ENCODE measurements around the gene ENOX1.

ENOX1 gene

GRCh38 chr13:43307221-43307920 lies 479.4 kb downstream of the ENOX1 start:
- Histone ChIP-seq H3K9ac (ENCODE audit: insufficient read length) (no peak overlapping the region), H3K4me3 (peak overlapping the region; percentile 47; the same call in 1 of the 2 replicates), H3K27ac (no peak overlapping the region), H3K9me3 (ENCODE audit: low read depth, low read length) (no peaks in the 10 kb centered on the region), H3K36me3 (ENCODE audit: insufficient read depth, low read length) (no peaks in the 10 kb centered on the region)
- no peak for DNase-seq (ENCODE audit: low read depth, low spot score)
- TF ChIP-seq POLR2AphosphoS5 (IDR thresholded peaks at IDR 0.05; ENCODE audit: borderline replicate concordance, low read depth, low read length): no peak
- TF ChIP-seq EZH2 (IDR thresholded peaks at IDR 0.05): no peak
- TF ChIP-seq FOXP2 (optimal IDR thresholded peaks at IDR 0.05; ENCODE audit: control extremely low read depth, extremely low read length, insufficient read depth): no peak

GRCh38 chr13:43306372-43306771 lies 480.4 kb downstream of the ENOX1 start:
- Histone ChIP-seq H3K9ac (ENCODE audit: insufficient read length) (no peak overlapping the region), H3K36me3 (ENCODE audit: insufficient read depth, low read length) (no peaks in the 10 kb centered on the region), H3K9me3 (ENCODE audit: low read depth, low read length) (no peaks in the 10 kb centered on the region), H3K27ac (no peak overlapping the region), H3K4me3 (no peak overlapping the region)
- DNase-seq (ENCODE audit: low read depth, low spot score): no peak
- TF ChIP-seq FOXP2 (optimal IDR thresholded peaks at IDR 0.05; ENCODE audit: control extremely low read depth, extremely low read length, insufficient read depth): no peak
- no peak for TF ChIP-seq EZH2 (IDR thresholded peaks at IDR 0.05)
- no peak for TF ChIP-seq POLR2AphosphoS5 (IDR thresholded peaks at IDR 0.05; ENCODE audit: borderline replicate concordance, low read depth, low read length)

- Histone ChIP-seq H3K9me3 (ENCODE audit: low read depth, low read length) (no peaks in the 10 kb centered on the region), H3K36me3 (ENCODE audit: insufficient read depth, low read length) (no peaks in the 10 kb centered on the region), H3K27ac (no peak overlapping the region), H3K9ac (ENCODE audit: insufficient read length) (no peak overlapping the region), H3K4me3 (no peak overlapping the region)
- DNase-seq (ENCODE audit: low read depth, low spot score): no peak
- no peak for TF ChIP-seq FOXP2 (optimal IDR thresholded peaks at IDR 0.05; ENCODE audit: control extremely low read depth, extremely low read length, insufficient read depth)
- no peak for TF ChIP-seq EZH2 (IDR thresholded peaks at IDR 0.05)
- TF ChIP-seq POLR2AphosphoS5 (IDR thresholded peaks at IDR 0.05; ENCODE audit: borderline replicate concordance, low read depth, low read length): no peak
Observed at GRCh38 chr13:43305416-43305815, 481.4 kb downstream of the ENOX1 start.

GRCh38 chr13:43304945-43305344 lies 481.8 kb downstream of the ENOX1 start:
- H3K27ac ChIP-seq: no peak overlapping the region
- no peak overlapping the region for H3K4me3 ChIP-seq
- TF ChIP-seq POLR2AphosphoS5 (IDR thresholded peaks at IDR 0.05; ENCODE audit: borderline replicate concordance, low read depth, low read length) (no peak), FOXP2 (optimal IDR thresholded peaks at IDR 0.05; ENCODE audit: control extremely low read depth, extremely low read length, insufficient read depth) (no peak), EZH2 (IDR thresholded peaks at IDR 0.05) (no peak)
- no peak for DNase-seq (ENCODE audit: low read depth, low spot score)
- no peak overlapping the region for H3K9ac ChIP-seq (ENCODE audit: insufficient read length)
- no peaks in the 10 kb centered on the region for H3K36me3 ChIP-seq (ENCODE audit: insufficient read depth, low read length)
- no peaks in the 10 kb centered on the region for H3K9me3 ChIP-seq (ENCODE audit: low read depth, low read length)

- no peak overlapping the region for H3K9ac ChIP-seq (ENCODE audit: insufficient read length)
- H3K27ac ChIP-seq: no peak overlapping the region
- H3K36me3 ChIP-seq (ENCODE audit: insufficient read depth, low read length): no peaks in the 10 kb centered on the region
- H3K4me3 ChIP-seq: no peak overlapping the region
- H3K9me3 ChIP-seq (ENCODE audit: low read depth, low read length): no peaks in the 10 kb centered on the region
- TF ChIP-seq EZH2 (IDR thresholded peaks at IDR 0.05) (no peak), POLR2AphosphoS5 (IDR thresholded peaks at IDR 0.05; ENCODE audit: borderline replicate concordance, low read depth, low read length) (no peak), FOXP2 (optimal IDR thresholded peaks at IDR 0.05; ENCODE audit: control extremely low read depth, extremely low read length, insufficient read depth) (no peak)
- no peak for DNase-seq (ENCODE audit: low read depth, low spot score)
Observed at GRCh38 chr13:43304449-43304848, 482.3 kb downstream of the ENOX1 start.

- no peak overlapping the region for H3K4me3 ChIP-seq
- no peak overlapping the region for H3K27ac ChIP-seq
- no peak overlapping the region for H3K9ac ChIP-seq (ENCODE audit: insufficient read length)
- no peaks in the 10 kb centered on the region for H3K36me3 ChIP-seq (ENCODE audit: insufficient read depth, low read length)
- DNase-seq (ENCODE audit: low read depth, low spot score): no peak
- H3K9me3 ChIP-seq (ENCODE audit: low read depth, low read length): no peaks in the 10 kb centered on the region
- TF ChIP-seq EZH2 (IDR thresholded peaks at IDR 0.05) (no peak), POLR2AphosphoS5 (IDR thresholded peaks at IDR 0.05; ENCODE audit: borderline replicate concordance, low read depth, low read length) (no peak), FOXP2 (optimal IDR thresholded peaks at IDR 0.05; ENCODE audit: control extremely low read depth, extremely low read length, insufficient read depth) (no peak)
Observed at GRCh38 chr13:43303033-43303729, 483.6 kb downstream of the ENOX1 start.

- H3K27ac ChIP-seq: peak overlapping the region; percentile 6
- DNase-seq (ENCODE audit: low read depth, low spot score): no peak
Observed at GRCh38 chr13:43301346-43301969, 485.3 kb downstream of the ENOX1 start.

GRCh38 chr13:43300865-43301264 lies 485.9 kb downstream of the ENOX1 start:
- peak; percentile 66 for DNase-seq (ENCODE audit: low read depth, low spot score)
- H3K27ac ChIP-seq: peak overlapping the region; percentile 6

More at GRCh38 chr13:43301346-43301969, 485.3 kb downstream of the ENOX1 start:
- Histone ChIP-seq H3K36me3 (ENCODE audit: insufficient read depth, low read length) (no peaks in the 10 kb centered on the region), H3K4me3 (peak overlapping the region; percentile 14; the same call in 1 of the 2 replicates), H3K9me3 (ENCODE audit: low read depth, low read length) (no peaks in the 10 kb centered on the region), H3K9ac (ENCODE audit: insufficient read length) (no peak overlapping the region)
- TF ChIP-seq POLR2AphosphoS5 (IDR thresholded peaks at IDR 0.05; ENCODE audit: borderline replicate concordance, low read depth, low read length) (no peak), FOXP2 (optimal IDR thresholded peaks at IDR 0.05; ENCODE audit: control extremely low read depth, extremely low read length, insufficient read depth) (no peak), EZH2 (IDR thresholded peaks at IDR 0.05) (no peak)

More at GRCh38 chr13:43300865-43301264, 485.9 kb downstream of the ENOX1 start:
- no peaks in the 10 kb centered on the region for H3K9me3 ChIP-seq (ENCODE audit: low read depth, low read length)
- TF ChIP-seq FOXP2 (optimal IDR thresholded peaks at IDR 0.05; ENCODE audit: control extremely low read depth, extremely low read length, insufficient read depth): peak; percentile 41
- TF ChIP-seq EZH2 (IDR thresholded peaks at IDR 0.05): no peak
- H3K9ac ChIP-seq (ENCODE audit: insufficient read length): no peak overlapping the region
- H3K4me3 ChIP-seq: peak overlapping the region; percentile 14; the same call in 1 of the 2 replicates
- H3K36me3 ChIP-seq (ENCODE audit: insufficient read depth, low read length): no peaks in the 10 kb centered on the region

Measured in SK-N-MC (cell line).